ENCODE results near the gene STARD8.

GRCh38 chrX:68711845-68712244, 64.4 kb downstream of the STARD8 start:
- TF ChIP-seq CTCF (IDR thresholded peaks at IDR 0.05; ENCODE audit: insufficient read depth, low read length) (no peak), POLR2AphosphoS5 (IDR thresholded peaks at IDR 0.05; ENCODE audit: low read depth) (no peak), REST (IDR thresholded peaks at IDR 0.05; ENCODE audit: insufficient replicate concordance, low read depth) (no peak)

Data from HL-60 (cell line).